ENCODE results near the gene DHCR24.

Gene DHCR24

DNA sequence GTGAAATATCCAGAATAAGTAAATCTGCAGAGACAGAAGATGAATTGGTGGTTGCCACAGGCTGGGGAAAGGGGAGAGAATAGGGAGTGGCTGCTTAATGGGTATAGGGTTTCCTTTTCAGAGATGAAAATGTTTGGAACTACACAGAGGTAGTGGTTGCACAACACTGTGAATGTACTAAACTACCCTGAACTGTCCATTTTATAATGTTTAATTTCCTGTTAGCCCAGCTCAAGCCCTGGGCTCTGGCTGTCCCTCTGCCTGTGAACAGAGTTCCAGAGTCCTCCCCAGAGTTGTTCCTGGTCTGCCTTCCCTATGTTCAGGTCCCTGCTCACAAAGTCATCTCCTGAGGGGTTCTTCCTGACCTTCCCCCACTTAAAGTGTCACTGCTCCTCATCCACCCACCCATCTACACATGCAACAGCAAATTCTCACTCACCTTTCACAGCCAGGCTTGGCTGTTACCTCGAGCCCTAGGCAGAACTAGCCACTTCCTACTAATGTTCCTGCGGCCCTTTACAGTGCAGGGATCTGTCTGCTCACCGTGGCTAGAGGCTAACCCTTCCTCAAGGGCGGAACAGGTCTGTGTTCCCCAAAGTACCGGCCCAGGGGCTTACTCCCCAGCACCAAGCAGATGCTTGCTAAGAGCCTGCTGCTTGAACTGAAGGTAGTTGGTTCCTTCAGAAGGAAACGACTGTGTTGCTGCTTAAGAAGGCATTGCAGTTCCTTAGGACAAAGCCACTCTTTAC, 22.4 kb downstream of the DHCR24 start:
- DNase-seq: no peak

DNA sequence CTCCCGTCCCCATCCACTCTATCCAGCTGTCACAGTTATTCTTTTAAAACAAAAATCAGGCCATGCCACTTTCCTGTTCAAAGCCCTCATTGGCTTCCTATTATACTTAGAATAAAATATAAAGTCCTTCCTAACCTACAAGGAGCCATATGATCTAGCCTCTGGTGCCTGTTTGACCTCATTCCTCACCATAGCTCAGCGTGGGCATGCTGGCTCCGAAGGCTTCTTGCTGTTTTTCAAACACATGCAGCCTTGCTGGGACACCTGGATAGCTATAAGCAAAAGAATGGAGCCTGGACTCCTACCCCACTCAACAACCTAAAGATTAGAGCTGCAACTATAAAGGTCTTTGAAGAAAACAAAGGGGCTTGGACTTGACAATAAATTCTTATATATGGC, 23.7 kb downstream of the DHCR24 start:
- no peak for DNase-seq

DNA sequence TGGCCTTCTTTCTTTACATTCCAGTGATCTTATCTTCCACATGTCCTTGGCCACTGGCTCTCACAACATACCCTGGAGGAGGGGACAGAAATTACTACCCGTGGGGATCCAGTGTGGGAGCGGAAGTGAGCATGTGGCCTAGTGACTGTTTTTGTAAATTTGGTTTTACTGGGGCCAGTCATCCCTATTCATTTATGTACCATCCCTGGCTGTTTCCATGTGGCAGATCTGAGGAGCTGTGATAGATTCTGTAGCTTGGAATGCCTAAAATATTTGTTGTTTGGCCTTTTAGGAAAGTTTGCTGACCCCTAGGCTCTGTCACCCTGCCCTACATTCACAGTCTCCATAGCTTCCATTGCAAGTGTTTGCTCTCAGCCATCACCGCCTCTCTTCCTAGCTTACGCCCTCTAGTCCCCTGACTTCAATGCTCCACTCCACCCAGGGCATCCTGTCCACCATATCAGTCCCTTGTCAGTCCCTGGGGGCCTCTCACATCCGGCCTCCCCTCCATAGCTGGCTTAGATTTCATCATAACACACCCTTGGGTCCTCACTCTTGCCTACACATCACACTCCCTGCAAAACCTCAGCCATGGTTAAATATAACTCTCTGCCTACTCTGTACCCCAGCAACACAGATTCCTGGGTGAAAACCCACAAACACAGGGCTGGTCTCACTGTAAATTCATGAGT, 25.8 kb downstream of the DHCR24 start:
- peak; percentile 82 for DNase-seq

DNA sequence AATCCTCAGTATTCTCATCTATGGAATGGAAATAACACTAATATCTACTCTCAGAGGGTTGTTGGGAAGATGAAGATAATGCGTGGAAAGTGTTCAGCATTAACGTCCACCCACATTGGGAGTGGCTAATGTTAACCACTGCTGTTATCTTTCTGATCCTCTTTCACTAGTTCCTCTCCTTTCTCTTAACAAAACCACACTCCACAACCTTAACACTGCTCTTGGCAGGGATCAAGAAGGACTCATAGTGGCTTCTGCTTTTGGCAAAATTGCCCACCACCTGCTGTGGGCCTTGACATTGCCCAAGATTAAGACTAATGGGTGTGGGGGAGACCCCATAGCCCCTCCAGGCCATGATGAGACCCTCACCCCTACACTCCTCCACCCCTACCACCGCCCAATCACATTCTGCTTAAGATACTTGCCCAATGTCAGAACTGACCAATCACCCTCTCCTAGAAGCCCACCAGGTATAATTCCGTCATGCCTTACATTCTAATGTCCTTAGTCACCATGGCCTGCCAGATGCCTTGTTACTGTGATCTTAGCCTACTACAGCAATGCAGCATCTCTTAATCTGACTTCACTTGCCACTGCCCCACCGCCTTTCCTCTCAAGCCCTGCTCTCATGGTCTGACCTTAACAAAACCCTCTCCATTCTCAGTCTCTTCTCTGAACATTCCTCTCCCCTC, 27.1 kb downstream of the DHCR24 start:
- peak; percentile 81 for DNase-seq

DNA sequence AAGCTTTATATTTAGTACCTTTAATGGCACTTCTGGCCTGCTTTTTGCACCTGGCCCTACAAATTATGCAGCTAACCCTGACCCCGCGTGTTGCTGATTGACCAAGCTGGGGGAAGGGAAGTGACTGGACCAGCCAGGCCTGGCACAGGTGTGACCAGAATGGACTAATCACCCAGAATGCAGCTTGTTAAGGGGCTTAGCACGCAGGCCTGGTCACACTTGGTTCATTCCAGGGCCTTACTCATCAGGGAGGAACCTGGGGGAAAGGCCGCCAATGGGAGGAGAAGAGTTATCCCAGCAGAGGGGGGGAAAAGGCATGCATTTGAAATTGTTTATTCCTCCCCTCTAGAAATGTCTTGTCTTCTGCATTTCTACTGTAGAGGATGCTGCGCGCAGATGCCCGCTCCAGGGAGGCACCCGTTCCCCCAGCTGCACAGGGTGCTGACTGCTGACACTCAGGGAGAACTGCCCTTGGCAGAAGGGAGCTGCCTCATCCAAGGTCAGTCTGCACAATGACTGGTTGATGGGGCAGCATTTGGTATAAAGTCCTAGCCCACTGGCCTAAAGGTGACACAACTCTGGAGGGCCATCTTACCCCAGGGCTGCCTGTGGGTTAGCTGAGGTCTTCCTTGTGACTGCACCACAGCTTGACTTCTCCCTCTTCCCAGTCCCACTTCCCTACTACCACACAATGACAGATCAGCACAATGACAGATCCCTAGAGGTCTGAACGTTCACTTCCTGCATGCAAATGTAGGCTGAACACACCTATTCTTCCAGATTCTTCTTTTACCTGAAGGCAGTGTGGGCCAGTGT, 29.0 kb downstream of the DHCR24 start:
- peak; percentile 77 for DNase-seq

DNA sequence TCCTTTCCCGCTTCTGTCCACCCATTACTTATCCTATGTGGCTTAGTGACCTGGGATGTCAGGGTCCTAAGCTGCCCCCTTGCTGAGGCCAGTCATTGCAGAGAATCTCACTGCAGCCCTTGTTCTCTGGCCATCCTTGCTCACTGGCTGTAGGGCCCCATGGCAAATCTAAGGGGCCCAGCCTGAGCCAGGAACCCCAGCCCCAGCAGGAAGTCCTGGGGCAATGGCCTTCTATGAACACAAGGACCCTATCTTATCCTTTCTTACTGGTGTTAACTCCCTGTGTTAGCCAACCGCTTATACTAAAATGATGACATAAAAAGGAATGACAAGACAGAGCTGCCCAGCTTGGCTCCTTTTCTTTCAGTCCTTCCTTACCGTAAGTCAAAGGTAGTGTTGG, 29.9 kb downstream of the DHCR24 start:
- DNase-seq: peak; percentile 40

DNA sequence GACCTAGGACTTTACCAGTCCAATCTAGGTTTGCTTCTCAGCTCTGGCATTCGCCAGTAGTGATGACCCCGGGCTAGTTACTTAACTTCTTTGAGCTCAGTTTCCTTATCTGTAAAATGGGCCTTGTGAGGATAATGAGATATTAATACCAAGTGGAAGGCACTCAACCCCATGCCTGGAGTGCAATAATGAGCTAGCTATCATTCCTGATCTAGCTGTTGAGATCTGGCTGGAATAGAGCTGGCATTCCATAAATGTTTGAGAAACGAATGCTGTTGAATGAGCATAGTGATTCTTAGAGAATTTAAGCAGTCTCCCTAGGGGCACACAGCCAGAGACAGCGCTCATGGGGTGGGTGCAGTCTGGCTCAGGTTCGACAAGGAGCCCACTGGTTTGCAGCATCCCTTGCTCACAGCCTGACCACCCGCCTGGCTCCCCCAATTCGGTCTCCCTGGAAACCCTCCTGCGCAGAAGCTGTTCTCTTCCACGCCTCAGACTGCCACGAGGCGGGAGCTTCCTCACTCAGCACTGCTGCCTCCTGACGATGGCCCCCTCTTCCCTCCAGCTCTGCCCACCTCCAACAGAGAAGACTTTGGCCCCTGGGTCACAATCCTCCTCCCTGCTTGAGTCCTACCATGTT, 32.5 kb downstream of the DHCR24 start:
- no peak for DNase-seq

DNA sequence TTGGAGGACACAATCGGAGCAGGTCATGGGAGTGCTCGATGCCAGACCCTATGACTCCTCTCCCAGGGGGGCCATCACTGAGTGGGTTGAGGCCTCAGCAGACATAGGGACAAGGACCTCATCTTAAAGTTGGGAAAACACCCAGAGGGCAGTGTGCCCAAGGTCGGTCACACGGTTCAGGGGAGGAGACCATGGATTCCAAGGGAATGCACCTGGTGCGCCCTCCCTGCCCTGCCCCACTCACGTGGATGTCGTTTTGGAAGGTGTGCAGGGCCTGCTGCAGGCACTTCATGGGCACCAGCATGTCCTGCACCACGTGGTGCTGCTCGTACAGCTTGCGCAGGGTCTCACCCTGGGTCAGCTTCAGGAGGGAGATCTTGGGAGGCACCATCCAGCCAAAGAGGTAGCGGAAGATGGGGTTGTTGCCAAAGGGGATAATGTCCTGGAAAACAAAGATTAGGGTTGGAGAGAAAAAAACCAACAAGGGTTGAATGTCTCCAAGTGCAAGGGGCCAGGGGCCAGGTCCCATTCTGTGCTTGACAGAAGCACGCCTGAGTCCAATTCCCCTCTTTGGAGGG, 33.1 kb downstream of the DHCR24 start:
- DNase-seq: no peak

DNA sequence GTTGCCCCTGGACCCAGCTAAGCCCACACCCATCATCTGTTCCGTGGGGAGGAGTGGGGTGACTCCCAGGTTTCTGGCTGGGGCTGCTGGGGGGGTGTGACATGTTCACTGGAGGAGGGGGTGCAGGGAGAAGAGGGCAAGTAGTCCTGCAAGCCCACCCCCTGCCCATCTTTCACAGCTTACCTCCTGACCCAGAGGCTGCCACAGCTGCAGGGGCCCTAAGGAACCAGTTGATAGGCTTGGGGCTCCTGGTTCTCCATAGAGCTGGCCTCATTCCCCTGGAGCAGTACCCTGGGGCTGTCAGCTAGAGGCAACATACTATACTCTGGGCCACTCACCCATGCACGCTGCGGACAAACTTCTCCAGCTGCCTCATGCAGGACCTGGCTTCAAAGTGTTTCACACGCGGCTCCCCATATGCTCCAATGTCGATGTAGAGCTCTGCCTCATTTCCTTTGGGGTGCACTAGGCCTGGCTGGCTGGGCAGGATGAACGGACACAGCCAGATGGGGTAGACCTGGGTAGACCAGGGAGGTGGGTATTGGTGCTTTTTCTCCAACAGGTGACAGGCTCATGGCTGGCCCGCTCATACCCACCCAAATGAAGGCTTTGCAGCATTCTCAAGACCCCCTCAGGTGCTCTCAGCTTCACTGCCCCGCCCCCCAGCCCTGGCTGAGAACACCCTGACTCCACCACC, 33.8 kb downstream of the DHCR24 start:
- DNase-seq: no peak

DNA sequence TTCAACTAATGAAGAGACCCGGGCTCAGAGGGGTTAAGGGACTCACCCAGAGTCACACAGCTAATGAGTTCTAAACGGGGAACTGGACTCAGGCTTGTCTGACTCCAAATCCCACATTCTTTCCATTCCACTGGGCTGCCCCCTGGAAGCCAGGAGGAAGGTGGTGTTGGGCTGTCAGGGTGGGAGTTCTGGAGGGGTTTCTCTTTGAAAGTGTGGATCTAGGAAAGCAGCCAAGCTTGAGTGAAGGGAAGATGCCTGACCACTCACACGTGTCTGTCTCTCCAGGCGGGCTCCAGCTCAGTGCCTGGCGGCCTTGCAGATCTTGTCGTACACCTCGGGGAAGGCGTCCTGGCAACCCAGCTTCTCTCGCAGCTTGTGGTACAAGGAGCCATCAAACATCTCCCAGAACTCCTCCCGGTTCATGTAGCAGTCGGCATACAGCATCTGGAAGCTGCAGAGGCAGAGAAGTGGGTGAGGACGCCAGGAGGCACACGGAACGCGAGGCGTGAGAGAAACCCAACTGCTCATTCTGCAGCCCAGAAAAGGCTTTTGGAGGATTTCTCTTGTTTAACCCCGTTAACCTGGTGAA, 35.0 kb downstream of the DHCR24 start:
- DNase-seq: peak; percentile 32

DNA sequence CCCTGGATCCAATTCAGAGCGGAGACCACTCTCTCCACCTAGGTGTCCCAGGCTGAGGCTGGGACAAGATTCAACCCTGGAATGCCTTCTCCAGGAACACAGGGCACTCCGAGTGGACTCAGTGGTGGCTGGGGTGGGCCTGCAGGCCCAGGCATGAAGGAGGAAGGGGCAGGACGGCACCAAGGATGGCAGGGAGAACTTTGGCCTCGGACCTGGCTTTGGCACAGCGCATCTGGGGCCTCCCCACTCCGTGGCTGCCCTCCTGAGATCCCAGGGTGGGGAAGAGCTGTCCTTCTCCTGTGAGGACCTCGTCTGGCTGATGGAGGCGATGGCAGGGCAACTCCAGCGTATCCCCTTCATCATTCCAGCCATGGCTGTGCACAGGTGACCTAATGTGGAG, 35.6 kb downstream of the DHCR24 start:
- peak; percentile 44 for DNase-seq

DNA sequence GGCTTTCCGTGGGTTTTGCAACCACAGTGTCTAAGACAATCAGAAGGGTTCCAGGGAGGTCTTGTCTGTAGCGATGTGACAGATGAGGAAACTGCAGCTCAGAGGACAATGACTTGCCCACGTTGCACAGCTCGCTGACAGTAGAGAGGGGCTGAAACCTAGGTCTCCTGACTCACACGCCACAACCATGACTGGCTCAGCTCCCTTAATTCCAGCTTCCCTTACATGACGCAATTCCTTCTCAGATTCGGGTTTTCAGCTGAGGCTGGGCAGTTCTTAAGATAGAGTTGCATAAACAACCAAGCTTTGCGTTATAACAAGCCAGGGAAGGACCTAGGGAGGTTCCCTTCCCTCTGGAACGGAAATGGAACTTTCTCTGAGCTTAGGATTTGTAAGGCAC, 36.3 kb downstream of the DHCR24 start:
- no peak for DNase-seq

DNA sequence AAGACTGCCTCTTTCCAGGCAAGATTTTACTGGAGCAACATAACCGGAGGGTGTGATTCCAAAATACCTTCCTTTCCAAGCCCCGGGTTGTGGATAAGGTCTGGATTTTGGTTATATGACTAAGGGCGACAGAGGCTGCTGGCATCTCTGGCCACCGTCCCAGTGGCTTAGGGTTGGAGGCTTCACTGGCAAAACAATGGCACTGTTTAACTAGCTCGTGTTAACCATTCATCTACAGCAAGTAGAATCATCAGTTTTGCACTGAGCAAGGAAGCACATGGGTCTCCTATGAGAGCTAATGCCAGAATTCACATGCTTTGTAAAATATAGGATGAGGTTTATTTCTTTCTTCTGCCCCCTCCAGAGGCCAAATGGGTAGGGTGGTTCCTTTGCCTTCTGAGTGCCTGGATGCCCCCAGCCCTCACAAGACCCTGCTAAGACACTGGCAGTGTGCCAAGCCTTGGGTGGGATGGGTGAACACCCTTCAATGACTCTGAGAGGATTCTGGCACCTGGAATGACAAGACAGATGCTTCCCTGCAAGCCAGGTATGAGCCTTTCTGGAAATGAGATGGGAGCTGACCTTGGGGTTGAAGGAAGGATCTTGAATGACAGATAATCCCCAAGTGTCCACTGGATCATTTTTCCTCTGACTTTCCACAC, 36.8 kb downstream of the DHCR24 start:
- DNase-seq: peak; percentile 22

DNA sequence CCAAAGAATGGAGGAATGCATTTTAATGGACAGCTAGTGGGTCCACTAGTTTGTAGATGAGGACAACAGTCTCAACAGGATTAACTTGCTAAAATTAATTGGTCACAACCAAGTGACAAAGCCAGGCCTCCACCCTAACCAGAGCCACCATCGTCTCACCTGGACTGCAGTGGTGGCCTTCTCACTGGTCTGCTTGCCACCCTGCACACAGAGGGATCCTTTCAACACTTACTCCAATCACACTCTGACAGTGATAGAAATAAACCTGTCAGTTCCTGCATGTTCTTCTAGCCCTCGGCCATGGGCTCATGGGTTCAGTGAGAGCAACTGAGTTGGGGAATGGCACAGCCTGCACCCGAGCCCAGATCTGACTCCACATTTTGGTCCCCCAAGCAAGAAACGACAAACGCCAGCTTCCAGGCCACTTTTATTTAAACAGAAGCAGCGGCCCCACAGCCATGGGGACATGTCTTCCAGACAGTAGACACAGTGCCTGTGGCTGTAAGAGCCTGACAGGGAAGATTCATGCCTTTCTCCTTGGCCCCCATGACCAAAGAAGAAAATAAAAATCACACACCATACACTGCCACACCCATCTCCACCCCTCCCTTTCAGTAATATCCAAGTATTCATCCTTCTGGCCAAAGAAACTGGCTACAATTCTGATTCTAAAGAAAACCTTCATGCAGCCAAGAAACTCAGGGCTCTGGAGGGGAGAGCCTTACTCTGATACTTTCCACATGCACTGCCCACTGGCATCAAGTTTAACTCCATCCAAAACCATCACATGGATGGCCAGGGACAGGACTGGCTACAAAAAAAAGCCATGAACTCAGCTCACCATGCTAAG, 37.6 kb downstream of the DHCR24 start:
- peak; percentile 40 for DNase-seq

DNA sequence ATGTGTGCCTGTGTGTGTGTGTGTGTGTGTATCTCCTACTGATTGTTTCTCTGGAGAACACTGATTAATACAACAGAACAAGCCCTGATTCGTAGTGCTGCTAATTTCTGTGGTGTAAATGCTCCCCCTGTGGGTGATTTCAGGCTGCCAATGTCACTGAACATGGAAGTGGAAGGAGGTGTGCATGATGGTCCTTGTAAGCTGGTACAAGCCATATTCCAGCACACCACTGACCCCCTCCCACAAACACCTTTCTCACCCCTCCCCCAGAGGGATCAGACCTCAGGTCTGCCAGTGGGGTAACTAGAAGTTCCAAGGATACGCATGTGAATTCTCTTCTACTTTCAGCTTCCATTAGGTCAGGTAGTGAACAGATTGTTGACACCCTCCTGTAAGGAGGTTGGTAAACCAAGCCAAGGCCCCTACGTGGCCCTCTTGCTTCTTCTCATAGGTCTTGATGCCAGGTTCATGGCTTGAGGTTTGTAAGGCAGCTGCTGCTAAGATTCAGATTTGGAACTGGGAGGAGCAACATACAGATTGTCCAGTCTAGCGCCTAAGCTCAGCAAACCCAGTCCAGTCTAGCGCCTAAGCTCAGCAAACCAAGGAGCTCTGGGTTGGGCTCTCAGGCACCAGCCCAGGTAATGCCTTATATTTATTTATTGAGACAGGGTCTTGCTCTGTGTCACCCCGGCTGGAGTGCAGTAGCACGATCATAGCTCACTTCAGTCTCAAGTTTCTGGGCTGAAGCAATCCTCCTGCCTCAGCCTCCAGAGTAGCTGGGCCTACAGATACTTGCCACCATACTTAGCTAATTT, 38.7 kb downstream of the DHCR24 start:
- peak; percentile 45 for DNase-seq

DNA sequence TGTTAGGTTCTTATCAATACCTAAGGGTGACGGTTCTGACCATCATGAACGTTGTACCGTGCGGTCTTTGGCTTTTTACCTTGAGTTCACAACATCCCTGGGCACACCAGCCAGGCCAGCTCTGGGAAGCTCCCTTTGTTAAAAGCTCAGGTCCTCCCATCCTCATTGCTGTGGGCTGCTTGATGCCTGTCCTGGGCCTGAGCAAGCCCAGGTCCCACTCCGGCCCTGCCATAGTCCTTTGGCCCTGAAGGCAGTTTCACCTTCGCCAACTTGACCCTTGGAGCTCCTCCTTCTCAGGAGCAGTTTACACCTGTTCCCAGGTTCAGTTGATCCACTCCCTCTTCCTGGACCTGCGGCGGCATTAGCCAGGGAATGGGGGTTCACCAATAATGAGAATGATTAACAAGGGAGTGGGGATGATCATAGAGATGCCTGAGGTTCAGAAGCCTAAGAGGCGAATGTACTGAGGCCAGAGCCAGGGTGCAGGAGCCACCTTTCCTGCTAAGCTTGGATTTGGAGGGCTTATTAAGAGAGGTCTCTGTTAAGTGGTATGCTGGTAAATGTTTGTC, 40.2 kb downstream of the DHCR24 start:
- peak; percentile 39 for DNase-seq

DNA sequence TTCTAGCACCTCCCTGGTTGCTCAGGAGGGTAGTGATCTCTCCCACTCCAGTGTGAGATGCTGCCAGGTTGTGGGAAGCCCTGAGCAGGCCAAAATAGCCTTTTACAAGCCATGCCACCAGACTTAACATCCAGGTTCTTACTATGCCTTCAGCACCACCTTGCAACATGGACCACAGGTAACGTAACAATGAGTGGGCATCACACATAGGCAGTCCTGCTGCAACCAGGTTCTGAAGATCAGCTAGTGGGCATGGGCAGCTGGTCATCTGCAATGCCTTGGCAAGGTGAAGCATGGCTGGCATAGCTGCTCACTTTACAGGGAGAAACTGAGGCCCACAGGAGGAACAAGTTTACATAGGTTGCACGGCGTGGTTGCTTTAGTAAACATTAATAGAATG, 40.7 kb downstream of the DHCR24 start:
- peak; percentile 41 for DNase-seq

DNA sequence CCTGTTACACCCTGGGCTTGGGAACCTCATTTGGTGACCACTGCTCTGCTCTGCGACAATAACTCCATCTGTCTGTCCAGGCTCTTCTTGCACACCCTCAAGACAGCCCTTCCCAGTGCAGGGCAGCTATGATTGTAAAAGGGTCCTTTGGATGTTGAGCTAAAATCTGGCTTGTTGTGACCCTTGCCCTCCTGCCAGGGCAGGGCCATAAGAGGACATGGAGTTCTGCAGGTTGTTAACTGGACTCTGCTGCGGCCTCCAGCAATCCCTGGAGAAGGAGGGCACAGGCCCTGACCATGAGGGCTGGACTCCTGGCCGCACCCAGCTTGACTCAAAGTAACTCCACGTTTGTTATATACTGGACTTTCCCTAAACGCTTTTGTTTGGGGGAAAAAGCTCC, 41.2 kb downstream of the DHCR24 start:
- DNase-seq: peak; percentile 51
